Lung (tissue), 12 donors: ENCODE results near the gene SDK1. TPM values are rescaled to one million over a fixed set of nuclear protein-coding genes. Genes with fewer than 3 reads are reported as not detected.

ENCODE experiments used
- ATAC-seq: fragments of 200-7000 bp; cut with Tn5 transposase; one replicate; pipeline ENCODE4 v1.9.1; 2020; ENCODE audit warnings: moderate number of reproducible peaks; ENCODE audit not compliant: insufficient read depth, low FRiP score
- DNase-seq, 3 donors: peaks; one replicate each; pipeline ENCODE4 v3.0.0-alpha.2; 2013 to 2017
- H3K27ac ChIP-seq, 2 donors: one replicate each; pipeline ENCODE4 v1.5.1; 2013; ENCODE audit warnings: mild to moderate bottlenecking in 2 of 2, moderate library complexity in 2 of 2, control low read depth in 1 of 2, inconsistent platforms in 1 of 2, low read depth in 1 of 2, low read length in 1 of 2
- H3K27me3 ChIP-seq, 3 donors: one replicate each; pipeline ENCODE4 v1.5.1; 2013; ENCODE audit warnings: low read length in 2 of 3; ENCODE audit not compliant: control insufficient read depth in 3 of 3, insufficient read depth in 3 of 3
- H3K36me3 ChIP-seq, 4 donors: one replicate each; pipeline ENCODE4 v1.5.1; 2013; ENCODE audit warnings: low read length in 4 of 4, mild to moderate bottlenecking in 1 of 4, moderate library complexity in 1 of 4; ENCODE audit not compliant: control insufficient read depth in 4 of 4, insufficient read depth in 4 of 4
- H3K4me1 ChIP-seq, 5 donors: one replicate each; pipeline ENCODE4 v1.5.1; 2013; ENCODE audit warnings: low read length in 5 of 5, mild to moderate bottlenecking in 2 of 5, moderate library complexity in 1 of 5; ENCODE audit not compliant: control insufficient read depth in 5 of 5, insufficient read depth in 5 of 5
- H3K4me3 ChIP-seq: one replicate; pipeline ENCODE4 v1.5.1; 2013; ENCODE audit warnings: mild to moderate bottlenecking, control low read depth, moderate library complexity
- H3K9ac ChIP-seq, 2 donors: one replicate each; pipeline ENCODE4 v1.5.1; 2013; ENCODE audit warnings: low read length in 2 of 2, control low read depth in 1 of 2; ENCODE audit not compliant: insufficient read depth in 1 of 2
- H3K9me3 ChIP-seq, 4 donors: one replicate each; pipeline ENCODE4 v1.5.1; 2013; ENCODE audit warnings: low read length in 3 of 4, mild to moderate bottlenecking in 1 of 4, moderate library complexity in 1 of 4; ENCODE audit not compliant: control insufficient read depth in 4 of 4, insufficient read depth in 3 of 4
- CTCF ChIP-seq: IDR thresholded peaks from 2 replicates; pipeline ENCODE4 v1.5.1; 2012; ENCODE audit warnings: mild to moderate bottlenecking; ENCODE audit errors: control extremely low read depth, extremely low read depth
- WGBS, 2 donors: extraction: QIAGEN DNeasy Blood & Tissue Kit; methylation state at CpG; one replicate each; pipeline ENCODE4 v1.1.7; 2013; 5-methylcytosine and 5-hydroxymethylcytosine counted together
- polyA plus RNA-seq, 2 donors: library from polyadenylated mRNA; stranded (reverse); fragments of 200-250 nt; gene quantifications; one replicate each; pipeline ENCODE4 v1.2.1, GENCODE V29; 2013
- total RNA-seq, 2 donors: library from RNA; depleted of rRNA in 1 of 2; stranded (reverse); fragments of >200 nt in 1 of 2; gene quantifications; one replicate each; pipeline ENCODE4 v1.2.1, GENCODE V29; 2014 to 2021
- donor health status: control.
- donor health status: control.
- donor health status: Bipolar disorder and iron deficiency.
- donor health status: healthy.
- donor health status: DM: yes; HTN: yes; CAD: no.

SDK1 gene
- total and polyA plus RNA-seq, 4 donors = 3.7 to 30.1 (median 12.7) TPM

GRCh38 chr7:4185136-4185535, 884.1 kb downstream of the SDK1 start:
- H3K9ac ChIP-seq = no peak overlapping the region
- no peaks in the 10 kb centered on the region for H3K27me3 ChIP-seq
- DNase-seq = no peak
- H3K4me3 ChIP-seq = no peak overlapping the region
- no peak for TF ChIP-seq CTCF
- no peak overlapping the region for H3K27ac ChIP-seq
- no peak for ATAC-seq
- peaks cover 0 to 15% (median 3%) of the 10 kb centered on the region in 5 donors for H3K4me1 ChIP-seq
- peaks cover 0 to 2% (median 0%) of the 10 kb centered on the region in 4 donors for H3K9me3 ChIP-seq
- WGBS, 2 donors = 90 to 99% methylated on average over 6 of the region's 6 CpGs
- peaks cover 0 to 4% (median 0%) of the 10 kb centered on the region in 4 donors for H3K36me3 ChIP-seq

GRCh38 chr7:4185721-4186512, 884.9 kb downstream of the SDK1 start:
- Histone ChIP-seq H3K4me1 (peaks cover 0 to 15% (median 3%) of the 10 kb centered on the region in 5 donors), H3K9ac (no peak overlapping the region), H3K4me3 (no peak overlapping the region), H3K27ac (no peak overlapping the region), H3K36me3 (peaks cover 0 to 3% (median 0%) of the 10 kb centered on the region in 4 donors), H3K9me3 (peaks cover 0 to 2% (median 0%) of the 10 kb centered on the region in 4 donors), H3K27me3 (no peaks in the 10 kb centered on the region)
- no peak for TF ChIP-seq CTCF
- ATAC-seq (no peak), DNase-seq (peak in 2 of 3 donors; percentile 42 to 74)
- 65 to 68% methylated on average over 15 of the region's 15 CpGs for WGBS, 2 donors

GRCh38 chr7:4186513-4186780, 885.4 kb downstream of the SDK1 start:
- TF ChIP-seq CTCF = no peak
- peaks cover 0 to 2% (median 0%) of the 10 kb centered on the region in 4 donors for H3K9me3 ChIP-seq
- H3K36me3 ChIP-seq = no peaks in the 10 kb centered on the region
- no peak overlapping the region for H3K9ac ChIP-seq
- ATAC-seq = no peak
- H3K4me1 ChIP-seq = peaks cover 0 to 15% (median 3%) of the 10 kb centered on the region in 5 donors
- no peak overlapping the region for H3K27ac ChIP-seq
- WGBS, 2 donors = 91 to 94% methylated on average over 9 of the region's 9 CpGs
- H3K4me3 ChIP-seq = no peak overlapping the region
- no peak for DNase-seq
- no peaks in the 10 kb centered on the region for H3K27me3 ChIP-seq
